Activated naive CD8-positive, alpha-beta T cell treated with anti-CD3 and anti-CD28 coated beads for 36 hours (primary cell): Measurements from ENCODE around the gene CACNA1C. TPM values are rescaled to one million over a fixed set of nuclear protein-coding genes. Genes with fewer than 3 reads are reported as not detected.

Source experiments
- DNase-seq: peaks from one replicate; pipeline ENCODE4 v3.0.0; 2021
- H3K27ac Mint-ChIP-seq: one replicate; pipeline ENCODE4 v1.8.0; 2022; ENCODE audit warnings: mild to moderate bottlenecking, moderate library complexity, mixed read lengths
- H3K27me3 Mint-ChIP-seq: one replicate; pipeline ENCODE4 v1.8.0; 2022; ENCODE audit warnings: mild to moderate bottlenecking, mixed read lengths
- H3K36me3 Mint-ChIP-seq: one replicate; pipeline ENCODE4 v1.8.0; 2021; ENCODE audit warnings: mild to moderate bottlenecking, mixed read lengths
- H3K4me1 Mint-ChIP-seq: one replicate; pipeline ENCODE4 v1.8.0; 2021; ENCODE audit warnings: mixed read lengths
- H3K4me3 Mint-ChIP-seq: one replicate; pipeline ENCODE4 v1.8.0; 2022; ENCODE audit warnings: mild to moderate bottlenecking, moderate library complexity, mixed read lengths
- H3K9me3 Mint-ChIP-seq: one replicate; pipeline ENCODE4 v1.8.0; 2022; ENCODE audit warnings: mixed read lengths
- total RNA-seq, 2 experiments: library from RNA; stranded (reverse); gene quantifications; one replicate each; pipeline ENCODE4 v1.2.3, GENCODE V29; 2021

The CACNA1C gene
- total RNA-seq, 2 experiments from 2014 or later, result 0.02 to 0.14 TPM

DNA sequence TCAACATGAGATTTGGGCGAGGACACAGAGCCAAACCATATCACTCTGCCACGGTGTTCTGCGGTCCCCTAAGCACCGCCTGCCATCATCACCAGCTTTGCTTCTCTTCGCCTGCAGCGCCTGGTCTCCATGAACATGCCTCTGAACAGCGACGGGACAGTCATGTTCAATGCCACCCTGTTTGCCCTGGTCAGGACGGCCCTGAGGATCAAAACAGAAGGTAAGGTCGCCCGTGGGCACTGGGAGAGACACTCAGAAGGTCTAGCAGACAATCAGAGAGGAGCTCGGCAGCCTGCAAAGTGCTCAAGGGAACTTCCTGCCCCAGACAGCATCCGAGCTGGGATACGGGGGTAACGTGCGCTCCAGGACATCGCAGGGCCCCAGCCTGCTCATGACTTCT is 616.0 kb downstream of the CACNA1C start:
- no peak overlapping the region for H3K27ac Mint-ChIP-seq
- no peaks in the 10 kb centered on the region for H3K4me1 Mint-ChIP-seq
- no peak for DNase-seq
- H3K36me3 Mint-ChIP-seq, result no peaks in the 10 kb centered on the region
- no peak overlapping the region for H3K4me3 Mint-ChIP-seq
- H3K27me3 Mint-ChIP-seq, result no peaks in the 10 kb centered on the region
- H3K9me3 Mint-ChIP-seq, result no peaks in the 10 kb centered on the region

DNA sequence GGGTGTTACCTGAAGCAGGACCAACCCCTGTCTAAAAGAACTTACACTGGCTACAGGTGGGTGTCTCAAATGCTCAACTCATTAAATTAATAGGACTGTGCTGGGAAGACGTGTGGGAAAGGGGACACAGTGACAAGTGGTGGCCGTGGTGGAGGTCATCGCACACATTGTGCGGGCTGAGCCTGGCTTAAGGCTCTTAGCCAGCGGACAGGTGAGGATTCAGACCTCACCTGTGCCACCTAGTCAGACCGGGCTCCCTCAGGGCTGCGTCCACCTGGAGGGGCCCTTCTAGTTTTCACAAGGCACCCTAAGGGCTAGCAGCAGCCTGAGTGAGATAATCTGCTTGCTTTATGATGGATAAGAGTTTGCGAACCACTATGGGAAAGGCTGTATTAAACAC is 616.8 kb downstream of the CACNA1C start:
- DNase-seq, result no peak
- H3K27me3 Mint-ChIP-seq, result no peaks in the 10 kb centered on the region
- no peak overlapping the region for H3K4me3 Mint-ChIP-seq
- H3K4me1 Mint-ChIP-seq, result no peaks in the 10 kb centered on the region
- H3K36me3 Mint-ChIP-seq, result no peaks in the 10 kb centered on the region
- H3K9me3 Mint-ChIP-seq, result no peaks in the 10 kb centered on the region
- H3K27ac Mint-ChIP-seq, result no peak overlapping the region

DNA sequence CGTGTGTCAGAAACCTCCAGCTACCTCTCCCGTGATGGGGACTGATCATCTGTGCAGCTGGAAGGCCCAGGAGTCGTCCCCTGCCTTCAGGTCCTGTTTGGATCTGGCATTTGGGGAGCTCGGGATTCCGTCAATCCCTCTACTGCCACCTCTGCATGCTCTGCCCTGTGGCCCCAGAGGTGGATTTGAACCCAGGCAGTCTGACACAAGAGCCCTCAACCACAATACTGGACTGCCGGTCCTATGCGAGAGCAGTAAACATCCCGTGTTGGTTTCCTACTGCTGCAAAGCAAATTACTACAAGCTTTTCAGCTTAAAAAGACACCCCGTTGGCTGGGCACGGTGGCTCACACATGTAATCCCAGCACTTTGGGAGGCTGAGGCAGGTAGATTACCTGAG is 620.1 kb downstream of the CACNA1C start:
- Mint-ChIP-seq H3K4me3 (no peak overlapping the region), H3K4me1 (no peaks in the 10 kb centered on the region), H3K27ac (no peak overlapping the region), H3K36me3 (no peaks in the 10 kb centered on the region), H3K27me3 (no peaks in the 10 kb centered on the region), H3K9me3 (no peaks in the 10 kb centered on the region)
- no peak for DNase-seq

DNA sequence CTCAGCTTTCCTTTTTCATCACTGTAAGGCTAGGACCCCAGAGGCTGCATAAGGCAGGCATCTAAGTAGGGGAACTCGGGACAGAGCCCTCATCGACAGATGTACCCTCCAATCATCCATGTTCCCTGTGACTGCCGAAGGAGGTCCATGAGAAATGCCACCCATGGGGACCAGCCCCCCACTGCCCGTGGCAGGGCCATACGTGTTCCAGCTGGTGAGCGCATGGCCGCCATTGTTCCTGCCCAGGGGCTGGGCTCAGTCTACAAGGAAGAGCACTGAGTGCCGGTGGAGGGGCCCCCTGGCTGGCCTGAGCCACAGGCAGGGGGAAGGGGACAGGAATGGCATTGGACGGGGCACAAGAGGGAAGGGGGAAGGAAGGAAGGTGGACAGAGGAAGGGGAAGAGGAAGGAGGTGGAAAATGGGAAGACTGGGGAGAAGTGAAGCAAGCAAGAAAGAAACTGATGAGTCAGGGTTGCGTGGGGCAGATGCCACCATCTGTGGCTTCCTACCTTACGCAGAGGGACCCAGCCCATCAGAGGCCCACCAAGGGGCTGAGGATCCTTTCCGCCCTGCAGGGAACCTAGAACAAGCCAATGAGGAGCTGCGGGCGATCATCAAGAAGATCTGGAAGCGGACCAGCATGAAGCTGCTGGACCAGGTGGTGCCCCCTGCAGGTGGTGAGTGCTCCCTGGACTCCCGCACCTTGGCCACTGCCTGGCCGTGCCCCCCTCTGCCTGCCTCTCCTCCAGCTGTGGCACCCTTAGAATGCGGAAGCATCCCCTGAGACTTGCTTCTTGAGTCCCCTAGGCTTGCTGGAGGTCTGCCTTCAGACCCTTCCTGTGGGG is 621.4 kb downstream of the CACNA1C start:
- no peak for DNase-seq
- Mint-ChIP-seq H3K27ac (no peak overlapping the region), H3K27me3 (no peaks in the 10 kb centered on the region), H3K36me3 (no peaks in the 10 kb centered on the region), H3K9me3 (no peaks in the 10 kb centered on the region), H3K4me3 (no peak overlapping the region), H3K4me1 (no peaks in the 10 kb centered on the region)

DNA sequence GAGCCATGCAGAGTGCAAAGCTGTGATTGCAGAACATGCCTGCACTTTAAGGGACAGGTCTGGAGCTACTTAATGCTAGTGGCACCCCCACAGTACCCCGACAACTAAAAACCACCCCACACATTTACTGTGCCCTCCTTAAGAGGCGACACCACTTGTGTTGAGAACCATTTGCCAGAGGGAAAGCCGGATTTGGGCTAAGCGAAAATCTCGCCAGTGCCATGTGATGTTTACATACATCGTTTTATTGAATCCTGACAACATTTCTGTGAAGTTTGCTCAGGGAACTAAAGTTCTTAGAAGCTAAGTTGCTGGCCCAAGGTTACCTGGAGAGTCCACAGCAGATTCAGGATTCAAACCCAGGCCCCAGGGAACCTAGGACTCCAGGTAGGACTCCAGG is 623.0 kb downstream of the CACNA1C start:
- DNase-seq, result no peak
- H3K4me3 Mint-ChIP-seq, result no peak overlapping the region
- no peaks in the 10 kb centered on the region for H3K9me3 Mint-ChIP-seq
- H3K27ac Mint-ChIP-seq, result no peak overlapping the region
- no peaks in the 10 kb centered on the region for H3K27me3 Mint-ChIP-seq
- H3K4me1 Mint-ChIP-seq, result no peaks in the 10 kb centered on the region
- H3K36me3 Mint-ChIP-seq, result no peaks in the 10 kb centered on the region

DNA sequence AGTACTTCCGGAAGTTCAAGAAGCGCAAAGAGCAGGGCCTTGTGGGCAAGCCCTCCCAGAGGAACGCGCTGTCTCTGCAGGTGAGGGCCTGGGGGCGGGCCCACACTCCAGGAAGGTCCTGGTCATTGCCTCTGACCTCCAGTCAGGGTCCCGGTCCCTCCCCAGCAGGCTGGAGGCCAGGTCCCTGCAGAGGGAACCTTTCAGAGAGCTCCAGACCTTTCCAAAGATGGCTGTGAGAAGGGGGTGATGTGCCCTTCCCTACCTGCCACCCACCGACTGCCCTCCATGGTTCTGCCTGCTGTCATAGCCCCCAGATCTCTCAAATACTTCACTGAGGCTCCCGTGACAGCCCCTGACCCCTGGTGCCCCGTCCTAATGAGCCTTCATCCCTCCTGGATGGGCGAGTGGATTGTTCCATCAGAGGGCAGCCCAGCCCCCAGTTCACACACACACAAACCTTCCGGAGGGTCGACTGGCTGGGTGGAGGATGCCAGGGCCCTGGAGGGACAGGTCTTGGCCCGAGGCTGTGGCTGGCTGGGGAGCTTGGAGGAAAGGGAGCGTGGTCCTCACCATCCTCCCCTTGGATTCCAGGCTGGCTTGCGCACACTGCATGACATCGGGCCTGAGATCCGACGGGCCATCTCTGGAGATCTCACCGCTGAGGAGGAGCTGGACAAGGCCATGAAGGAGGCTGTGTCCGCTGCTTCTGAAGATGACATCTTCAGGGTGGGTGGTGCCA is 624.5 kb downstream of the CACNA1C start:
- Mint-ChIP-seq H3K4me3 (no peak overlapping the region), H3K27ac (no peak overlapping the region), H3K27me3 (no peaks in the 10 kb centered on the region), H3K4me1 (no peaks in the 10 kb centered on the region), H3K9me3 (no peaks in the 10 kb centered on the region), H3K36me3 (no peaks in the 10 kb centered on the region)
- DNase-seq, result no peak

DNA sequence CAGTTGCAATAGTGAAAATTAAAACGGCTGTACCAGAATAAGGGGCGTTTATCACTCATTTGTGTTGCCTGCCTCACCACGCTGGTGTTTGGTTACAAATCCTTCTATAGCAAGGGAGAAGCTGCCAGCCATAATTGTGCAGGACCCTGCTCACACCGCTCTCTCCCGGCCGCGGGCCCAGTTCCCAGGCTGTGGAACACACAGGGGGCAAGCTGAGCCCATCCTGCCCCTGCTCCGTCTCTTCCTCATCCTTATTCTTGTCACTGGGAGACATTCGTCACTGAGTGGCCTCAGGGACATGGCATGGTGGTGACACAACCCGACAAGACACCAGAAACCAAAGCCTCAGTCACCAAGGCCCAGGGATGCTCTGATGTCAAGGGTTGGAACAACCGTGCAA is 625.6 kb downstream of the CACNA1C start:
- no peak overlapping the region for H3K4me3 Mint-ChIP-seq
- H3K27me3 Mint-ChIP-seq, result no peaks in the 10 kb centered on the region
- no peaks in the 10 kb centered on the region for H3K4me1 Mint-ChIP-seq
- no peak for DNase-seq
- no peaks in the 10 kb centered on the region for H3K36me3 Mint-ChIP-seq
- H3K9me3 Mint-ChIP-seq, result no peaks in the 10 kb centered on the region
- H3K27ac Mint-ChIP-seq, result no peak overlapping the region

DNA sequence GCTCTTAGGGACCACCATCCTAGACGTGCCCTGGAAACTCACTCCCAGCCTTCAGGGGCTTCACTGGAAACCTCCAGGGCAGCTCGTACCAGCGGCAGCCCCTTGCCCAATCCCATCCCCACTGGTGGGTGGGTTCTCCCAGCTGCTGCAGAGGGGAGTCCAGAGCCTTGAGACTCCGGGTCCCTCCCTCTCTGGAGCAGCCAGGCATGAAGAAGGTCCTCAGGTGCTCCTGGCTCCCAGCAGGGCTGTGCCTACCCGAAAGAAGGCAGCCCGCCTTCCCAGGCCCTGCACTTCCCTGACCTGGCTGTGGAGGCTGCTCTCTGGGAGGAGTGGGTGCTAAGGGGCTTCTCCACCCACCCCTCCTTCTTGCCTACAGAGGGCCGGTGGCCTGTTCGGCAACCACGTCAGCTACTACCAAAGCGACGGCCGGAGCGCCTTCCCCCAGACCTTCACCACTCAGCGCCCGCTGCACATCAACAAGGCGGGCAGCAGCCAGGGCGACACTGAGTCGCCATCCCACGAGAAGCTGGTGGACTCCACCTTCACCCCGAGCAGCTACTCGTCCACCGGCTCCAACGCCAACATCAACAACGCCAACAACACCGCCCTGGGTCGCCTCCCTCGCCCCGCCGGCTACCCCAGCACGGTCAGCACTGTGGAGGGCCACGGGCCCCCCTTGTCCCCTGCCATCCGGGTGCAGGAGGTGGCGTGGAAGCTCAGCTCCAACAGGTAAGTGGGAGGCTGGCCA is 626.5 kb downstream of the CACNA1C start:
- Mint-ChIP-seq H3K27me3 (no peaks in the 10 kb centered on the region), H3K9me3 (no peaks in the 10 kb centered on the region), H3K4me3 (no peak overlapping the region), H3K4me1 (no peaks in the 10 kb centered on the region), H3K36me3 (no peaks in the 10 kb centered on the region), H3K27ac (no peak overlapping the region)
- DNase-seq, result no peak

DNA sequence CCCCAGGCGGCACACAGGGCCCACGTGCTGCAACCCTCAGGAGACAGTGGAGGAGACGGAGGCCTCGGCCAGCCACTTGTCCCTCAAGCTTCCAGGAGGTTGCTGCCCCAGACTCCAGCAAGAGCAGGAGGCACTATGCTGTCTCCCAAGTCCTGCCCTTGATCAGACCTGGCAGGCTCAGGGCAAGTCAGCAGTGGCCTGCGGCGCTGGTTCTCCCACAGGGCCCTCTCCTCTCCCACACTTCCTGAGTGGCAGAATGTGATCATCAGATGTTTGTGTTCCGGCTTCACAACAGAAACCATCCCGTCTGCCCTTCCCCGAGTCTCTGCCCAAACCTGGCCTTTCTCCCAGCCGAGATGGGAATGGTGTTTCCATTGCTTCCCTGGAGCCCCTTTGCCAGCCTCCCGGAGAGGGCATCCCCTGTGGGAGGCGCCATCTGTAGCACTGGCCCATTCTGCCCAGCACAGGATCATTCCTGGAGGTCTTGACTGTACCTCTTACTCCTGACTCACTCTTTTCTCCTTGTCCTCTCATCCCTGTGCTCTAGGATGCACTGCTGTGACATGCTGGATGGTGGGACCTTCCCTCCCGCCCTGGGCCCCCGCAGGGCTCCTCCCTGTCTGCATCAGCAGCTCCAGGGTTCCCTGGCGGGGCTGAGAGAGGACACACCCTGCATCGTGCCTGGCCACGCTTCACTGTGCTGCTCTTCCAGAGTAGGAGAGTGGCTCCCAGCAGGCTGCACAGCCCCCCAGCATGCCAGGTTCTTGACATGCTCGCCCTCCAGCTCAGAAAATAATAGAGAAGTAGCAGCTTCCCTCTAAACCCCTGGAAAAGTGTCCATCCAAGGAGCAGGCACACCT is 627.3 kb downstream of the CACNA1C start:
- Mint-ChIP-seq H3K27me3 (no peaks in the 10 kb centered on the region), H3K4me1 (no peaks in the 10 kb centered on the region), H3K4me3 (no peak overlapping the region), H3K27ac (no peak overlapping the region), H3K36me3 (no peaks in the 10 kb centered on the region), H3K9me3 (no peaks in the 10 kb centered on the region)
- DNase-seq, result no peak

DNA sequence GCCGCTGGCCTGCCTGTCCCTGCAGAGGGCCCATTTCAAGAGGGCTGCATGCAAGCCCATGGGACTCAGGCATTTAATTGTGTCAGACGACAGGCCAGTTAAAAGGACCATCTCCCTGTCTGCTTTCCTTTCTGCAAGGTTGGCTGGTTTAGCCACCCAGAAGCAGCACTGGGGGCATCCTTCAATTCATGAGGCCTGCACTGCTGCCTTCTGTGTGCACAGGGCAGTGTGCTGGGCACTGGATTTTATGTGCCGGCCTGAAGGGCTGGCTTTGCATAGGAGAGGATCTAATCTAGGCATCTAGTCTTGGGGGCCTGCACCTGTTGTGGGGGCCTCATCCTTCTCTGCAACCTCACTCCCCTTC is 627.9 kb downstream of the CACNA1C start:
- Mint-ChIP-seq H3K4me1 (no peaks in the 10 kb centered on the region), H3K36me3 (no peaks in the 10 kb centered on the region), H3K9me3 (no peaks in the 10 kb centered on the region), H3K27me3 (no peaks in the 10 kb centered on the region), H3K27ac (no peak overlapping the region), H3K4me3 (no peak overlapping the region)
- no peak for DNase-seq

DNA sequence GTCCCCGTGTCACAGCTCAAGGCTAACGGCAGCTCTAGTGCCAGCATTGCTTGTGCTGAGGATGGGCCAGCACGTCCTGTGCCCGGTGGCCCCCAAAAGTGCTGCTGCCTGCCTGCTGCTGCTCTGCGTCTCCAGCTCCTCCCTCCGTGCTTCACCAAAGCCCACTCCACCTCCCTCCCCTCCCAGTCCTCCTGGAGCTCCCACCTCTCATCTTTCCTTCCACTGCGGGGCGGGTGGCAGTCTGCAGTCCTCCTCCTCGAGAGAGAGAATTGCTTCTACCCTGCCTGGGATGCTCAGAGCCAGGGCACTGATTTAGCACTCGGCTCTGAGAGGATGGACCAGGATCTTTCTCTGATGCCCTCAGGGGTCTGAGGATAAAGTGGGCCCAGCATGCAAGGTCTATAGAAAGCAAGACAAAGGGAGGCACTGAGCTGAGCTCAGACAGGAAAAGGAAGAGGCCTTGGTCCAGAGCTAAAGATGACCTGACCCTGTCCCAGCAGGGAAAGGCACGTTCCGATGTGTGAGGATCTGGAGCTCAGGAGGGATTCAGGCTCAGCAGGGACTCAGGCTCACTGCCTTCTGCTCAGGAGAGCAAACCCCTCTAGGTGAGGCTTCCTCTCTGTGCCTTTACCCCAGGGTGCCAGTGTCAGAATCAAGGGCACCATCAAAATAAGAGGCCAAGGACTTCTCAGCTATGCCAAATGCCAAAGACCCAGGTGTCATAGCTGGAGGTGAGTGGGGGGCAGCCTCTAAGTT is 628.8 kb downstream of the CACNA1C start:
- H3K4me3 Mint-ChIP-seq, result no peak overlapping the region
- no peaks in the 10 kb centered on the region for H3K4me1 Mint-ChIP-seq
- H3K27ac Mint-ChIP-seq, result no peak overlapping the region
- H3K9me3 Mint-ChIP-seq, result no peaks in the 10 kb centered on the region
- no peak for DNase-seq
- no peaks in the 10 kb centered on the region for H3K36me3 Mint-ChIP-seq
- H3K27me3 Mint-ChIP-seq, result no peaks in the 10 kb centered on the region

DNA sequence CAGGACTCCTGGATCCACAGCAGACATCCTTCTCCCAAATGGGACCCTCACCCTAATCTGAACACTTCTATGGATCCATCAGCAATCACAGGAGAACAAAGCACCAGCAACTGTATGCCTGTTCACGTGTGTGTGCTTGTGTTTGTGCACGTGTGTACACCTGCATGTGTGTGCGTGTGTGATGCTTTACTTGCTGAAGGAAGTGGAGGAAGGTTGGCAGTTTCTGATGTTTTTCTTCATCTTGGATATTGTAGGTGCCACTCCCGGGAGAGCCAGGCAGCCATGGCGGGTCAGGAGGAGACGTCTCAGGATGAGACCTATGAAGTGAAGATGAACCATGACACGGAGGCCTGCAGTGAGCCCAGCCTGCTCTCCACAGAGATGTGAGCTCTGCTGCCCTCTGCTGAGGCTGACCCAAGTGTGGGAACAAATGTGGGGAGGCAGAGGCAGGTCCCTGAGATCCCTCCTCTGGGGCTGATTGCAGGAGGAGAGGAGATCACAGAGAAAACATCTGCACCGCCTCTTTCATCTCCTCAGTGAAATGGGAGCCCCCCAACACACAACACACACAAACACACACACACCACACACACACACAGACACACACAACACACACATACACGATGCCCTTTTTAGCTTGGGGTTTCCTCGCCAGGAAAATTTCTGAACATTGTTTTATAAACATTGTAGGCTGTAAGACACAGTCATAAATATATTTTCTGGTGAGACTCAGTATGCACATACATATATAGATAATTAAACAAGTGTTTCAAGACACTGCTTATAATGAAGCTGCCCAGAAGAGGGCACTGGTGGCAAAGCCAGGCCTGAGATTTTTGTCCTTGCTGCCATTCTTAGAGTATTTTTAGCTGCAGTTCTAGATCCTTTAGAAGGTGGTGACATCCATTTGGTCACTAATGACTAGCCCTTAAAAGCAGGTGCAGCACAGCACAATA is 629.8 kb downstream of the CACNA1C start:
- H3K36me3 Mint-ChIP-seq, result no peaks in the 10 kb centered on the region

DNA sequence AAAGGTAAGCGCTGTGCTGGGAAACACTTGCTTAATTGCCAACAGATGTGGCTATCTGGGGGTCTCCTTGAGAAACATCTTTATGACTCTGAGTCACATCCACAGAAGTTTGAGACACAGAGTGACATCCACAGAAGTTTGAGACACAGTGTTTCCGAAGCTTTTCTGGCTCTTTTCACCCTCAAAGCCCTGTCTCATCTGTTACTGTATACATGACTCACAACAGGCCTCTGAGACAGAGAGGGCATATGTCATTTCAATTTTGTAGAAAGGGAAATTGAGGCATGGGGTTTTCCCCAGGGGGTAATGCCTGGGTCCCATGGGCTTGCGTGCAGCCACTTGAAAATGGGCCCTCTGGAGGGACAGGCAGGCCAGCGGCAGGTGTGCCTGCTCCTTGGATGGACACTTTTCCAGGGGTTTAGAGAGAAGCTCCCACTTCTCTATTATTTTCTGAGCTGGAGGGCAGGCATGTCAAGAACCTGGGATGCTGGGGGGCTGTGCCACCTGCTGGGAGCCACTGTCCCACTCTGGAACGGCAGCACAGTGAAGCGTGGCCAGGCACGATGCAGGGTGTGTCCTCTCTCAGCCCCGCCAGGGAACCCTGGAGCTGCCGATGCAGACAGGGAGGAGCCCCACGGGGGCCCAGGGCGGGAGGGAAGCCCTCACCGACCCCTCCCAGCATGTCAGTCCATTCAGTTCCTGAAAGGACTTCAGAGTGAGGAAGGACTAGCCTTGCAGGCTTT is 630.7 kb downstream of the CACNA1C start:
- peaks cover 4% of the 10 kb centered on the region for H3K4me1 Mint-ChIP-seq
- H3K27me3 Mint-ChIP-seq, result no peaks in the 10 kb centered on the region
- H3K36me3 Mint-ChIP-seq, result no peaks in the 10 kb centered on the region
- H3K27ac Mint-ChIP-seq, result no peak overlapping the region
- no peak overlapping the region for H3K4me3 Mint-ChIP-seq
- no peaks in the 10 kb centered on the region for H3K9me3 Mint-ChIP-seq
- no peak for DNase-seq

More for the DNA sequence above, 629.8 kb downstream of the CACNA1C start:
- H3K4me3 Mint-ChIP-seq, result no peak overlapping the region
- H3K27ac Mint-ChIP-seq, result peak overlapping the region; percentile 37
- H3K9me3 Mint-ChIP-seq, result no peaks in the 10 kb centered on the region
- no peaks in the 10 kb centered on the region for H3K27me3 Mint-ChIP-seq
- DNase-seq, result peak; percentile 25
- no peaks in the 10 kb centered on the region for H3K4me1 Mint-ChIP-seq
